Adipocyte (in vitro differentiated cells): ENCODE results near the gene PIH1D1.

ENCODE experiments used
- DNase-seq: peaks from one replicate; pipeline ENCODE4 v3.0.0-alpha.2; 2015; ENCODE audit warnings: low read depth
- H3K27me3 ChIP-seq: replicated peaks from 2 replicates; pipeline ENCODE4 v1.7.0; 2013; ENCODE audit warnings: mild to moderate bottlenecking, low read length, moderate library complexity; ENCODE audit not compliant: control insufficient read depth, insufficient read depth
- H3K36me3 ChIP-seq: 2 replicates; pipeline ENCODE4 v1.7.0; 2013; ENCODE audit warnings: low read length, mild to moderate bottlenecking, moderate library complexity; ENCODE audit not compliant: control insufficient read depth, insufficient read depth, severe bottlenecking
- H3K4me1 ChIP-seq: 2 replicates; pipeline ENCODE4 v1.7.0; 2013; ENCODE audit warnings: mild to moderate bottlenecking, low read length, moderate library complexity; ENCODE audit not compliant: control insufficient read depth, insufficient read depth
- H3K4me3 ChIP-seq: 2 replicates; pipeline ENCODE4 v1.7.0; 2013; ENCODE audit warnings: mild to moderate bottlenecking, low read length, moderate library complexity
- H3K9ac ChIP-seq: 2 replicates; pipeline ENCODE4 v1.7.0; 2013; ENCODE audit warnings: mild to moderate bottlenecking, low read length, moderate library complexity
- H3K9me3 ChIP-seq: 2 replicates; pipeline ENCODE4 v1.7.0; 2013; ENCODE audit warnings: mild to moderate bottlenecking, low read length, moderate library complexity; ENCODE audit not compliant: control insufficient read depth

The PIH1D1 gene

GRCh38 chr19:49430678-49431329, 20.8 kb downstream of the PIH1D1 start:
- peaks cover 54% of the 10 kb centered on the region for H3K27me3 ChIP-seq
- DNase-seq = no peak

DNA sequence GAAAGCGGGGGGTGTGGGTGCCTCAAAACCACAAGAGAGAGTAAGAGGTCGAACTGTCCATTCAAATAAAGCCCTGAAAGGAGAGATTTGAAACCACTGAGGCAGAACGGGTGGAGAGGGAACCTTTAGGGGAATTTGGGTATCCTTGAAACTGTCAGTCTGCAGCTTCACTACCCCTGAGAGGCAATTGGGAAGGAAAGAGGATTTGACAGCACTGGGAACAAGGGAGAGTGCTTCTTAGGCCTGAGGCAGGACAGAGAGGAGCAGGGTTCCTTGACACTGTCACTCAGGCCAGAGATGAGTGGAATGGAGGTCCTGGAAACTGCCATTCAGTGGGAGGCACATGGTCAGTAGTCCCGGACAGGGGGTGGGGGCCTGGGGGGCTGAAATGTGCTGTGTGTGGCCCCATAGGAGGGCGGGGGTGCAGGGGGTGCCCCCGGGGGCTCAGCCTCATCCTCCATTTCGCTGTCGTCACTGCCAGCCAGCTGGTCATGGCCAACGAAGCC, 21.4 kb downstream of the PIH1D1 start:
- DNase-seq = no peak
- Histone ChIP-seq H3K27me3 (peaks cover 60% of the 10 kb centered on the region), H3K36me3 (no peaks in the 10 kb centered on the region)

More at GRCh38 chr19:49430678-49431329, 20.8 kb downstream of the PIH1D1 start:
- Histone ChIP-seq H3K4me3 (no peak overlapping the region), H3K36me3 (no peaks in the 10 kb centered on the region), H3K9me3 (no peaks in the 10 kb centered on the region), H3K4me1 (peaks cover 3% of the 10 kb centered on the region), H3K9ac (no peak overlapping the region)

GRCh38 chr19:49428547-49429451, 22.8 kb downstream of the PIH1D1 start:
- Histone ChIP-seq H3K27me3 (peaks cover 69% of the 10 kb centered on the region), H3K9ac (no peak overlapping the region), H3K9me3 (no peaks in the 10 kb centered on the region), H3K4me3 (no peak overlapping the region), H3K36me3 (no peaks in the 10 kb centered on the region), H3K4me1 (peaks cover 3% of the 10 kb centered on the region)
- DNase-seq = no peak

More for the DNA sequence above, 21.4 kb downstream of the PIH1D1 start:
- peaks cover 3% of the 10 kb centered on the region for H3K4me1 ChIP-seq
- H3K4me3 ChIP-seq = no peak overlapping the region
- no peak overlapping the region for H3K9ac ChIP-seq
- no peaks in the 10 kb centered on the region for H3K9me3 ChIP-seq

DNA sequence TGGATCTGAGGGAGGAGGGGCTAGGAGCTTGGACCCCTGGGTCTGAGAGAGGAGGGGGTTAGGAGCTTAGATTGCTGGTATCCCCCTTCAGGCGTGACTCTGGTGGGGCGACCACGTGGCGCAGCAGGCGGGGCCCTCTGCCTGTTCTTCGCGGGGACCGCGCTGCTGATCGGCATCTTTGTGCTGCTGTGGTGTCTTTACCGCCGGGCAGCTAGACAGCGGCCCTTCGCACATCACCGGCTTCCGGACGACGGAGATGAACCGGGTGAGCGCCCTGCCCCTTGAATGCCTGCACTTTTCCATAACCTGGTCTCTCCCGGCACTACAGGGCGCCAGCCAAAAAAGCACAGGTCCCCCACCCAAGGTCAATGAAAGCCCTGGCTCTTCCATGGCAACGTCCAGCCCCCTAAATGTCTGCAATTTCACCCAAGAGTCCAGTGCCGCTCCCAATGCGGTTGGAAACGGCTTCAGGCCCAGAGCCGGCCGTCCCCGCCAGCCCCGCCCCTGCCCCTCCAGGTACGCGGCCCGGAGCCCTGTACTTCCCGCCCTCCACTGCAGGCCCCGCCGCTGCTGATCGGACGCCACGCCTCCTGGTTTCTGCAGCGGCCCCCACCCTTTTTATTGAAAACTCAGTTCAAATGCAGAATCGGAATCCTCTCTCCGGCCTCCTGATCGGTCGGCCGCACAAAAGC, 23.6 kb downstream of the PIH1D1 start:
- Histone ChIP-seq H3K9me3 (no peaks in the 10 kb centered on the region), H3K27me3 (peaks cover 74% of the 10 kb centered on the region), H3K4me3 (no peak overlapping the region), H3K4me1 (peaks cover 3% of the 10 kb centered on the region), H3K36me3 (no peaks in the 10 kb centered on the region), H3K9ac (no peak overlapping the region)
- no peak for DNase-seq

DNA sequence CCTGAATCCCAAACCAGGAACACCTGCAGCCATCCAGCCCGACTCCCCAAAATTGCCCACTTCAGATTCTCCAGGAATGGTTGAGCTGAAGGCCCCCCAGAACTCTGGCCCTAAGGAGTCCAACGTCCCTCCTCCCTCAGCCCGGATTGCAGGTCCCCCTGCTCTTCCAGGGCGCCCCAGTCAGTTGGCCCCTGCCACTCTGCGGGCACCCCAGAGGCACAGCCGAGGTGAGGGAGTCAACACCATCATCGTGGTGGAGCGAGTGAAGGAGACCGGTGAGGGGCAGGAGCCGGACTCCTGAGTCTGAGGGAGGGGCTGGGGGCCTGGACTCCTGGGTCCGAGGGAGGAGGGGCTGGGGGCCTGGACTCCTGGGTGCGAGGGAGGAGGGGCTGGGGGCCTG, 24.3 kb downstream of the PIH1D1 start:
- Histone ChIP-seq H3K9ac (no peak overlapping the region), H3K27me3 (peaks cover 80% of the 10 kb centered on the region)

GRCh38 chr19:49425922-49426592, 25.6 kb downstream of the PIH1D1 start:
- Histone ChIP-seq H3K27me3 (peaks cover 85% of the 10 kb centered on the region), H3K9me3 (no peaks in the 10 kb centered on the region), H3K9ac (no peak overlapping the region), H3K4me3 (no peak overlapping the region), H3K4me1 (peaks cover 9% of the 10 kb centered on the region), H3K36me3 (no peaks in the 10 kb centered on the region)
- no peak for DNase-seq

More for the DNA sequence above, 24.3 kb downstream of the PIH1D1 start:
- Histone ChIP-seq H3K9me3 (no peaks in the 10 kb centered on the region), H3K4me3 (no peak overlapping the region), H3K36me3 (no peaks in the 10 kb centered on the region), H3K4me1 (peaks cover 9% of the 10 kb centered on the region)
- no peak for DNase-seq

- Histone ChIP-seq H3K4me3 (no peak within 1 kb of the TSS), H3K9me3 (no peaks in the 10 kb centered on the region), H3K27me3 (peaks cover 80% of the 10 kb centered on the region), H3K4me1 (peaks cover 9% of the 10 kb centered on the region), H3K36me3 (no peaks in the 10 kb centered on the region), H3K9ac (no peak within 1 kb of the TSS)
- DNase-seq = no peak
Measured at GRCh38 chr19:49425178-49425577, 26.4 kb downstream of the PIH1D1 start, which contains the start of gene GFY. Gene GFY, plus strand, starts transcription at chr19:49425388. Its CDS starts 1,043 bp downstream, at chr19:49426431.

DNA sequence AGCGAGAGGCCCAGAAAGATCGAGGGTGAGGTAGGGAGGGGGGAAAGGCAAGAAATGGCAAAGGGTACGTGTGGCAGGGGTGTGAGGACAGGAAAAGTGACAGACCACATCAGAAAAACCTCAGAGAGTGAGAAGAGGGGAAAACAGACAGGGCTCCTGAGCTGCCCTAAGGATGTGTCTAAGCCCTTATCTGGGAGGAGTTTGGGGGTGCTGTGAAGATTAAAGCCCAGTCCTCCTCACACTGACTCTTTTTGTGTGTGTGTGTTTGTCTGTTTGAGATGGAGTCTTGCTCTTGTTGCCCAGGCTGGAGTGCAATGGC, 27.7 kb downstream of the PIH1D1 start:
- no peak overlapping the region for H3K9ac ChIP-seq
- H3K27me3 ChIP-seq = peaks cover 79% of the 10 kb centered on the region
- no peak for DNase-seq
- no peaks in the 10 kb centered on the region for H3K9me3 ChIP-seq
- peaks cover 9% of the 10 kb centered on the region for H3K4me1 ChIP-seq
- H3K4me3 ChIP-seq = no peak overlapping the region
- H3K36me3 ChIP-seq = no peaks in the 10 kb centered on the region

DNA sequence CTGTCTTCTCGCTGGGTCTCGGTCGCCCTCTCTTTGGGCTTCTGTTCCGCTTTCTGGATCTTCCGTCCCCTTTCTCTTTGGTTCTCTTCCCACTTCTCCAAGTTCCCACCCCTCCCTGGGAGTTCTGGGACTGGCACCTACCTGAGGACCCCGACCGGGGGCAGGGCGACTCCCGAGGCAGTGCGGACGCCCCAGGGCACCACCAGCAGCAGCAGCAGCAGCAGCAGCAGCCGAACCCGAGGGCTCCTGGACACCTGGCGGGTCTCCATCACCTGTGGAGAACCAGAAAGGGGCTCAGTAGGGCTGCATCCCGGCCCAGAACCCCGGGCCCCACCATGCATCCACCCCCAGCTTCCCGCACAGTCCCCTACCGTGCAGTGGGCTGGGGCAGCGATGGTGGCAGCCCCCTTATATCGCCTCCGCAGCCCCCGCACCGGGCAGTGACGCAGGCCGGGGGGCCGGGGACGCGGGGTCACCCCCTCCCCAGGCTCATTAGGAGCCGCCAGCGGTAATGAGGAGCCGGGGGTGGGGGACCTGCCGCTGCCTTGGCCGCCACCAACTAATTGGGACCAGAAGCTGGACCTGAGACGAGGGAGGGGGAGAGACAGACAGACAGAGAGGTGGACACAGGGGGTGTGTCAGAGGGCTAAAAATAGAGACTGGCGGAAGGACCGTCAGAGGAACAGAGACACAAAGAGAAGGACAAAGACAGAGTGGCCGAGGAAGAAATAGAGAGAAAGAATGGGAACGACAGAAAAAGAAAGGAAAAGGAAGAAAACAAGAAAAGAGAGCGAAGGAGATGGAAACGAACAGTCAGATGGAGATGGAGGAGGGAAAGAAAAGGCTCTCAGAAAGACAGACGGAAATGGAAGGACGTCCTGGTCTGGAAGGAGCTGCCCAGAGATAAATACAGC, 28.3 kb downstream of the PIH1D1 start, which contains the start of gene PTH2:
TSS of gene PTH2 (minus strand) at position 371 of the 914 bp plus-strand sequence. CDS start at position 269, 102 bp downstream.
- Histone ChIP-seq H3K4me3 (no peak within 1 kb of the TSS), H3K36me3 (no peaks in the 10 kb centered on the region), H3K27me3 (peaks cover 79% of the 10 kb centered on the region), H3K9me3 (no peaks in the 10 kb centered on the region), H3K4me1 (peaks cover 9% of the 10 kb centered on the region), H3K9ac (no peak within 1 kb of the TSS)
- DNase-seq = no peak
